Fibroblast of lung (primary cell): ENCODE data around the gene TENM4.
A peak's percentile ranks its signal among the peaks of the same experiment; 100 is the strongest.

Source experiments
- EZH2 ChIP-seq: IDR thresholded peaks from 2 replicates; pipeline ENCODE4 v1.5.1; 2012; ENCODE audit warnings: low read length, control low read depth, mild to moderate bottlenecking; ENCODE audit errors: missing control alignments
- TF ChIP-seq, protein P1 (sequence below), 2 donors: IDR thresholded peaks in 1 of 2; conservative IDR thresholded peaks in 1 of 2; 1 replicate in 1 of 2; 2 replicates in 1 of 2; pipeline ENCODE4 v1.5.1; 2011 to 2012; ENCODE audit warnings: low read length in 2 of 2, control low read depth in 1 of 2, inconsistent platforms in 1 of 2, low read depth in 1 of 2, mild to moderate bottlenecking in 1 of 2

- no peak for TF ChIP-seq EZH2
- TF ChIP-seq, protein P1, sequence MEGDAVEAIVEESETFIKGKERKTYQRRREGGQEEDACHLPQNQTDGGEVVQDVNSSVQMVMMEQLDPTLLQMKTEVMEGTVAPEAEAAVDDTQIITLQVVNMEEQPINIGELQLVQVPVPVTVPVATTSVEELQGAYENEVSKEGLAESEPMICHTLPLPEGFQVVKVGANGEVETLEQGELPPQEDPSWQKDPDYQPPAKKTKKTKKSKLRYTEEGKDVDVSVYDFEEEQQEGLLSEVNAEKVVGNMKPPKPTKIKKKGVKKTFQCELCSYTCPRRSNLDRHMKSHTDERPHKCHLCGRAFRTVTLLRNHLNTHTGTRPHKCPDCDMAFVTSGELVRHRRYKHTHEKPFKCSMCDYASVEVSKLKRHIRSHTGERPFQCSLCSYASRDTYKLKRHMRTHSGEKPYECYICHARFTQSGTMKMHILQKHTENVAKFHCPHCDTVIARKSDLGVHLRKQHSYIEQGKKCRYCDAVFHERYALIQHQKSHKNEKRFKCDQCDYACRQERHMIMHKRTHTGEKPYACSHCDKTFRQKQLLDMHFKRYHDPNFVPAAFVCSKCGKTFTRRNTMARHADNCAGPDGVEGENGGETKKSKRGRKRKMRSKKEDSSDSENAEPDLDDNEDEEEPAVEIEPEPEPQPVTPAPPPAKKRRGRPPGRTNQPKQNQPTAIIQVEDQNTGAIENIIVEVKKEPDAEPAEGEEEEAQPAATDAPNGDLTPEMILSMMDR (conservative IDR thresholded peaks at IDR 0.05 in 1 of 2, IDR thresholded peaks at IDR 0.05 in 1 of 2; ENCODE audit: low read depth in 1 of 2, low read length in 2 of 2) = peak in 1 of 2 donors; percentile 24
These were observed 352.9 kb downstream of the TENM4 start for GRCh38 chr11:79087961-79088318.
